LNCaP clone FGC (cell line): Measurements from ENCODE around the gene APOL4.

ENCODE experiments used
- DNase-seq: peaks from one replicate; pipeline ENCODE4 v3.0.0-alpha.2; 2011; ENCODE audit warnings: low read depth
- H3K4me3 ChIP-seq: 2 replicates; pipeline ENCODE4 v1.5.1; 2011; ENCODE audit warnings: mild to moderate bottlenecking, low read depth, low read length, control low read depth
- CTCF ChIP-seq: IDR thresholded peaks from 2 replicates; pipeline ENCODE4 v1.5.1; 2012; ENCODE audit warnings: mild to moderate bottlenecking; ENCODE audit not compliant: control insufficient read depth, insufficient read depth; ENCODE audit errors: extremely low read depth

The APOL4 gene

GRCh38 chr22:36198536-36198935 is 3.1 kb downstream of the APOL4 start:
- H3K4me3 ChIP-seq = no peak overlapping the region
- DNase-seq = no peak
- TF ChIP-seq CTCF = no peak

GRCh38 chr22:36197514-36198146 is 4.0 kb downstream of the APOL4 start:
- no peak for DNase-seq
- no peak overlapping the region for H3K4me3 ChIP-seq
- TF ChIP-seq CTCF = no peak

GRCh38 chr22:36197065-36197440 is 4.6 kb downstream of the APOL4 start:
- TF ChIP-seq CTCF = no peak
- DNase-seq = no peak
- H3K4me3 ChIP-seq = no peak overlapping the region

- no peak for TF ChIP-seq CTCF
- DNase-seq = no peak
- H3K4me3 ChIP-seq = no peak overlapping the region
Measured at GRCh38 chr22:36196254-36197064, 5.2 kb downstream of the APOL4 start.

- no peak for DNase-seq
- TF ChIP-seq CTCF = peak; percentile 60
- H3K4me3 ChIP-seq = no peak overlapping the region
Measured at GRCh38 chr22:36194971-36195370, 6.6 kb downstream of the APOL4 start.

- no peak for DNase-seq
- H3K4me3 ChIP-seq = no peak overlapping the region
- TF ChIP-seq CTCF = no peak
Measured at GRCh38 chr22:36194385-36194784, 7.2 kb downstream of the APOL4 start.

GRCh38 chr22:36193577-36193976 is 8.0 kb downstream of the APOL4 start:
- no peak overlapping the region for H3K4me3 ChIP-seq
- no peak for DNase-seq
- TF ChIP-seq CTCF = no peak
